Activated CD8-positive, alpha-beta memory T cell treated with anti-CD3 and anti-CD28 coated beads, Interleukin-2, amount 10 ng/mL, durations not matched to agents 7 days and 5 days (primary cell): ENCODE data around the gene PLA2G2C. TPM values are rescaled to one million over a fixed set of nuclear protein-coding genes. Genes with fewer than 3 reads are reported as not detected.

Source experiments
- ATAC-seq: fragments of 150-1000 bp; cut with Tn5 transposase; one replicate; pipeline ENCODE4 v1.10.0; 2021; ENCODE audit warnings: moderate library complexity
- CTCF ChIA-PET: fragments of 350-600 bp; sonication (Branson Sonifier 250); formaldehyde crosslinking; loops from one replicate; lab custom pipeline; 2021; ENCODE audit warnings: antibody characterized with exemption; lab: Charles Lee
- DNase-seq: peaks from one replicate; pipeline ENCODE4 v3.0.0-alpha.2; 2020
- H3K27ac Mint-ChIP-seq: one replicate; pipeline ENCODE4 v1.8.0; 2021; ENCODE audit warnings: mild to moderate bottlenecking, mixed read lengths
- H3K27me3 Mint-ChIP-seq: one replicate; pipeline ENCODE4 v1.8.0; 2021; ENCODE audit warnings: mixed read lengths
- H3K36me3 Mint-ChIP-seq: one replicate; pipeline ENCODE4 v1.8.0; 2021; ENCODE audit warnings: mild to moderate bottlenecking, mixed read lengths
- H3K4me1 Mint-ChIP-seq: one replicate; pipeline ENCODE4 v1.8.0; 2021; ENCODE audit warnings: mixed read lengths
- H3K4me3 Mint-ChIP-seq: one replicate; pipeline ENCODE4 v1.8.0; 2021; ENCODE audit warnings: mild to moderate bottlenecking, moderate library complexity, mixed read lengths
- H3K9me3 Mint-ChIP-seq: one replicate; pipeline ENCODE4 v1.8.0; 2022; ENCODE audit warnings: low read depth, mixed read lengths
- total RNA-seq, 2 experiments: library from RNA; stranded (reverse); gene quantifications; one replicate each; pipeline ENCODE4 v1.2.3, GENCODE V29; 2021

Gene PLA2G2C
- total RNA-seq, 2 experiments from 2014 or later, result not detected

DNA sequence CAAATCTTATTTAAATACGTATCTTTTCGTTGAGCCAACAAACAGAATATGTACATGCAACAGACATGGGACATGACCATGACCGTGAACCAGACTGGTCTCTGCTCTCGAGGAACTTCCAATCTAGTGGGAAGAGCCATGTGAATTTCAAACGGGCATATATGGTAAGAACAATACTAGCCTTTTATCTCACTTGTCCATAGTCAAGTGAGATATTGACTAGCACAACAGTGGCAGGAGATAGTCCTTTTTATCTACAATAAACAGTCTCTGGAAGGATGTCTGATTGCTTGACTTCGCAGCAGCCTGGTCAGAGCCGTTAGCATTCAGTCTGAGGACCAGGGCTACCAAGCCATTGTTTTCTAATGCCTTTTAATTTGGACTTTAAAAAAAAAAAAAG lies 12.6 kb upstream of the PLA2G2C start:
- peaks cover 57% of the 10 kb centered on the region for H3K27me3 Mint-ChIP-seq

GRCh38 chr1:20198296-20198695 lies 12.0 kb upstream of the PLA2G2C start:
- Mint-ChIP-seq H3K27ac (no peak overlapping the region), H3K9me3 (no peaks in the 10 kb centered on the region), H3K4me1 (no peaks in the 10 kb centered on the region), H3K4me3 (no peak overlapping the region), H3K36me3 (no peaks in the 10 kb centered on the region), H3K27me3 (peaks cover 51% of the 10 kb centered on the region)
- ATAC-seq (no peak), DNase-seq (no peak)
- CTCF ChIA-PET, result no interaction called here

More for the DNA sequence above, 12.6 kb upstream of the PLA2G2C start:
- no peak for ATAC-seq
- DNase-seq, result no peak
- no peak overlapping the region for H3K4me3 Mint-ChIP-seq
- CTCF ChIA-PET, result no interaction called here
- no peak overlapping the region for H3K27ac Mint-ChIP-seq
- no peaks in the 10 kb centered on the region for H3K9me3 Mint-ChIP-seq
- no peaks in the 10 kb centered on the region for H3K36me3 Mint-ChIP-seq
- no peaks in the 10 kb centered on the region for H3K4me1 Mint-ChIP-seq

GRCh38 chr1:20197329-20197791 lies 11.0 kb upstream of the PLA2G2C start:
- Mint-ChIP-seq H3K36me3 (no peaks in the 10 kb centered on the region), H3K27ac (no peak overlapping the region), H3K4me1 (no peaks in the 10 kb centered on the region), H3K27me3 (peaks cover 54% of the 10 kb centered on the region), H3K9me3 (no peaks in the 10 kb centered on the region), H3K4me3 (no peak overlapping the region)
- no peak for DNase-seq
- CTCF ChIA-PET, result no interaction called here
- no peak for ATAC-seq

GRCh38 chr1:20195462-20195780 lies 9.1 kb upstream of the PLA2G2C start:
- peaks cover 49% of the 10 kb centered on the region for H3K27me3 Mint-ChIP-seq
- CTCF ChIA-PET, result interaction anchor here (0.8 to 4.8 kb wide), 14 partner anchors 11 to 279 kb away, joined by 3 to 35 read pairs (median 8); no protein-coding TSS in a partner anchor
- H3K36me3 Mint-ChIP-seq, result no peaks in the 10 kb centered on the region

GRCh38 chr1:20194757-20195461 lies 8.6 kb upstream of the PLA2G2C start:
- peaks cover 51% of the 10 kb centered on the region for H3K27me3 Mint-ChIP-seq
- H3K4me3 Mint-ChIP-seq, result no peak overlapping the region
- H3K9me3 Mint-ChIP-seq, result no peaks in the 10 kb centered on the region
- CTCF ChIA-PET, result interaction anchor here (0.6 to 4.8 kb wide), 17 partner anchors 8 to 278 kb away, joined by 3 to 35 read pairs (median 6); no protein-coding TSS in a partner anchor
- no peaks in the 10 kb centered on the region for H3K4me1 Mint-ChIP-seq
- ATAC-seq, result peak; percentile 64
- H3K27ac Mint-ChIP-seq, result no peak overlapping the region
- no peaks in the 10 kb centered on the region for H3K36me3 Mint-ChIP-seq
- DNase-seq, result peak; percentile 77

More at GRCh38 chr1:20195462-20195780, 9.1 kb upstream of the PLA2G2C start:
- no peak for ATAC-seq
- Mint-ChIP-seq H3K9me3 (no peaks in the 10 kb centered on the region), H3K4me3 (no peak overlapping the region), H3K4me1 (no peaks in the 10 kb centered on the region), H3K27ac (no peak overlapping the region)
- no peak for DNase-seq

- no peaks in the 10 kb centered on the region for H3K4me1 Mint-ChIP-seq
- CTCF ChIA-PET, result interaction anchor here (0.9 to 4.8 kb wide), 10 partner anchors 9 to 277 kb away, joined by 3 to 35 read pairs (median 11); no protein-coding TSS in a partner anchor
- H3K36me3 Mint-ChIP-seq, result no peaks in the 10 kb centered on the region
- DNase-seq (no peak), ATAC-seq (no peak)
- H3K27ac Mint-ChIP-seq, result no peak overlapping the region
- no peaks in the 10 kb centered on the region for H3K9me3 Mint-ChIP-seq
- H3K4me3 Mint-ChIP-seq, result no peak overlapping the region
- peaks cover 52% of the 10 kb centered on the region for H3K27me3 Mint-ChIP-seq
Measured at GRCh38 chr1:20194224-20194623, 7.9 kb upstream of the PLA2G2C start.

- H3K27me3 Mint-ChIP-seq, result peaks cover 54% of the 10 kb centered on the region
- H3K9me3 Mint-ChIP-seq, result no peaks in the 10 kb centered on the region
- H3K36me3 Mint-ChIP-seq, result no peaks in the 10 kb centered on the region
- no peak overlapping the region for H3K27ac Mint-ChIP-seq
- no peak for DNase-seq
- H3K4me1 Mint-ChIP-seq, result peaks cover 7% of the 10 kb centered on the region
- no peak for ATAC-seq
- no peak overlapping the region for H3K4me3 Mint-ChIP-seq
- CTCF ChIA-PET, result interaction anchor here (0.9 to 4.8 kb wide), 7 partner anchors 20 to 273 kb away, joined by 3 to 35 read pairs (median 18); no protein-coding TSS in a partner anchor
Measured at GRCh38 chr1:20192871-20193411, 6.6 kb upstream of the PLA2G2C start.

GRCh38 chr1:20192364-20192763 lies 6.0 kb upstream of the PLA2G2C start:
- H3K4me3 Mint-ChIP-seq, result no peak overlapping the region
- peaks cover 56% of the 10 kb centered on the region for H3K27me3 Mint-ChIP-seq
- DNase-seq (no peak), ATAC-seq (no peak)
- H3K4me1 Mint-ChIP-seq, result peaks cover 12% of the 10 kb centered on the region
- H3K27ac Mint-ChIP-seq, result no peak overlapping the region
- no peaks in the 10 kb centered on the region for H3K9me3 Mint-ChIP-seq
- CTCF ChIA-PET, result interaction anchor here (1.2 to 4.8 kb wide), 4 partner anchors 27 to 91 kb away, joined by 3 to 35 read pairs (median 4); no protein-coding TSS in a partner anchor
- H3K36me3 Mint-ChIP-seq, result no peaks in the 10 kb centered on the region

- ATAC-seq, result no peak
- no peaks in the 10 kb centered on the region for H3K36me3 Mint-ChIP-seq
- no peak overlapping the region for H3K27ac Mint-ChIP-seq
- DNase-seq, result no peak
- no peak overlapping the region for H3K4me3 Mint-ChIP-seq
- H3K9me3 Mint-ChIP-seq, result no peaks in the 10 kb centered on the region
- CTCF ChIA-PET, result interaction anchor here (1.3 kb wide), 1 partner anchor 39 kb away, joined by 5 read pairs; no protein-coding TSS in a partner anchor
- peaks cover 57% of the 10 kb centered on the region for H3K27me3 Mint-ChIP-seq
- peaks cover 21% of the 10 kb centered on the region for H3K4me1 Mint-ChIP-seq
Measured at GRCh38 chr1:20191266-20191825, 5.0 kb upstream of the PLA2G2C start.

- DNase-seq (no peak), ATAC-seq (no peak)
- no peaks in the 10 kb centered on the region for H3K9me3 Mint-ChIP-seq
- H3K27ac Mint-ChIP-seq, result no peak overlapping the region
- CTCF ChIA-PET, result interaction anchor here (3.5 kb wide), 1 partner anchor 23 kb away, joined by 18 read pairs; no protein-coding TSS in a partner anchor
- peaks cover 25% of the 10 kb centered on the region for H3K4me1 Mint-ChIP-seq
- no peak overlapping the region for H3K4me3 Mint-ChIP-seq
- H3K36me3 Mint-ChIP-seq, result no peaks in the 10 kb centered on the region
- peaks cover 57% of the 10 kb centered on the region for H3K27me3 Mint-ChIP-seq
Measured at GRCh38 chr1:20190256-20191160, 4.2 kb upstream of the PLA2G2C start.

DNA sequence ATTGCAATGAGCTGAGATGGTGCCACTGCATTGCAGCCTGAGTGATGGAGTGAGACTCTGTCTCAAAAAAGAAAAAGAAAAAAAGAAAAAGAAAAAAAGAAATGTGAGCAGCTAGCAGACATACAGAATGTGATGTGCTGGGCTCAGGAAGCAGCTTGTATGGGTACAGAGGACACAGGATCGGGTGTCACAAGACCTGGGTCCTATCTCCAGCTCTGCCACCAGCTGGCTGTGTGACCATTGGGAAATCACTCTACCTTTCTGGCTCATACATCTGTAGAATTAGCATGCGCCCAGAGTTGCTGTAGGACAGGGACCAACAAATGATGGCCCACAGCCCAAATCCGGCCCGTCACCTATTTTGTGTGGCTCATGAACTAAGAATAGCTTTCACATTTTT lies 3.3 kb upstream of the PLA2G2C start:
- no peak for DNase-seq
- Mint-ChIP-seq H3K27me3 (peaks cover 52% of the 10 kb centered on the region), H3K36me3 (no peaks in the 10 kb centered on the region), H3K9me3 (no peaks in the 10 kb centered on the region), H3K27ac (no peak overlapping the region), H3K4me1 (peaks cover 31% of the 10 kb centered on the region), H3K4me3 (no peak overlapping the region)
- ATAC-seq, result no peak
- CTCF ChIA-PET, result interaction anchor here (3.5 kb wide), 1 partner anchor 23 kb away, joined by 18 read pairs; no protein-coding TSS in a partner anchor

DNA sequence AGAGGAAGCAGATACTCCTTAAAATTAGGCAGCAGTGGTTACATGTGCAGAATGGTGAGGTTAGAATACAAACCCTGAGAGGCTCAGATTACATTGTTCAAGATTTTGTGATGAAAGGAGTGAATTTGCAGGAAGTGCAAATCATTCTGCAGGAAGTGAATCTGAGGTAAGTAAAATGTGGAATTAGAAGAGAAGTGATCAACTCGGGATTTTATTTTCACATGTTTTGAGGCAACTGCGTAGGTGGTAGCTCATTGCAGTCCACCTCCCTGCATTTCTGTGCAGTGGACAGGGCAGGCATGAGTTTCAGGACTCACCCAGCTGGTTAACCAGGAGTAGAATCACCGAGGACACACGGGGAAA lies 2.1 kb upstream of the PLA2G2C start:
- Mint-ChIP-seq H3K4me1 (peaks cover 42% of the 10 kb centered on the region), H3K27ac (no peak overlapping the region), H3K36me3 (no peaks in the 10 kb centered on the region), H3K27me3 (peaks cover 49% of the 10 kb centered on the region), H3K4me3 (no peak overlapping the region), H3K9me3 (no peaks in the 10 kb centered on the region)
- DNase-seq (no peak), ATAC-seq (no peak)
- CTCF ChIA-PET, result interaction anchor here (0.8 to 3.5 kb wide), 5 partner anchors 22 to 446 kb away, joined by 3 to 18 read pairs (median 4); no protein-coding TSS in a partner anchor
